ENCODE measurements around the gene ZDHHC8.

DNA sequence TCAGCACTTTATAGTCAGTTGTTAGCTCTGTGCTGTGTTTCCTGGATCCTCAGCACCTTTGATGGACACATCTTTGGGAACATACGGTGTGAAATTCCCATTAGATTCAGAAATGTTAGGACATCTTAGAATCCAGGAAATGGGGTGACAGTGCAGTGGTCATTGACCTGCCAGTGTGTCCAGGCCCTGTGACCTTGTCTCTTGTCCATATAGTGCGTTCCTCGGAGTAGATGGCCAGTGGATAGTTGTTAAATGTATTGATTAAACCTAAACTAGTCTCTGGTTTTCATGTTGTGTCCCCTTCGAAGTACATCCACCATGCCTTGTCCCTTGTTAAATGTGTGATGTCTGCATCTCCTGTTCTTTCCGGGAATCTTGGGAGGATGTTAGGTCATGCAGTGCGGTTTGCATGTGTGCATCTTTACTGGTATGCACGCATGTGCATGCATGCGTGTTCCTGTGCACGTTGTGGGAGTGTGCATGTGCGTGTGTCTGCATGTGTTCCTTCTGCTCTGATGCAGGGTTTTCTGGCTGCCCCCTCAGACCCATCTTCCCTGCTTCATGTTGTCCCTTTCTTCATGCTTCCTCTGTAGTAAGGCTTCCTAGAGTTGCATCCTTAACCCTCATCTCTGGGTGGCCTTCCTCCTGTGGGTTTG lies 47.6 kb upstream of the ZDHHC8 start:
- TF ChIP-seq POLR2A (IDR thresholded peaks at IDR 0.05; ENCODE audit: low read depth, low read length): no peak
- no peak for TF ChIP-seq TAF1 (IDR thresholded peaks at IDR 0.05; ENCODE audit: borderline replicate concordance, low read depth, low read length)
